Astrocyte (in vitro differentiated cells and primary cell): ENCODE data around the gene LGALSL.

Source experiments
- EZH2 ChIP-seq: IDR thresholded peaks from 2 replicates; pipeline ENCODE4 v1.6.1; 2012; ENCODE audit warnings: mild to moderate bottlenecking, low read length, inconsistent platforms; ENCODE audit not compliant: insufficient read depth
- TF ChIP-seq, protein P1 (sequence below): IDR thresholded peaks from 2 replicates; pipeline ENCODE4 v1.5.1; 2011; ENCODE audit warnings: low read depth, mild to moderate bottlenecking, inconsistent platforms, low read length, moderate library complexity; ENCODE audit not compliant: insufficient read depth

- TF ChIP-seq EZH2, result no peak
- TF ChIP-seq, protein P1, sequence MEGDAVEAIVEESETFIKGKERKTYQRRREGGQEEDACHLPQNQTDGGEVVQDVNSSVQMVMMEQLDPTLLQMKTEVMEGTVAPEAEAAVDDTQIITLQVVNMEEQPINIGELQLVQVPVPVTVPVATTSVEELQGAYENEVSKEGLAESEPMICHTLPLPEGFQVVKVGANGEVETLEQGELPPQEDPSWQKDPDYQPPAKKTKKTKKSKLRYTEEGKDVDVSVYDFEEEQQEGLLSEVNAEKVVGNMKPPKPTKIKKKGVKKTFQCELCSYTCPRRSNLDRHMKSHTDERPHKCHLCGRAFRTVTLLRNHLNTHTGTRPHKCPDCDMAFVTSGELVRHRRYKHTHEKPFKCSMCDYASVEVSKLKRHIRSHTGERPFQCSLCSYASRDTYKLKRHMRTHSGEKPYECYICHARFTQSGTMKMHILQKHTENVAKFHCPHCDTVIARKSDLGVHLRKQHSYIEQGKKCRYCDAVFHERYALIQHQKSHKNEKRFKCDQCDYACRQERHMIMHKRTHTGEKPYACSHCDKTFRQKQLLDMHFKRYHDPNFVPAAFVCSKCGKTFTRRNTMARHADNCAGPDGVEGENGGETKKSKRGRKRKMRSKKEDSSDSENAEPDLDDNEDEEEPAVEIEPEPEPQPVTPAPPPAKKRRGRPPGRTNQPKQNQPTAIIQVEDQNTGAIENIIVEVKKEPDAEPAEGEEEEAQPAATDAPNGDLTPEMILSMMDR, result no peak
These were observed 6.5 kb upstream of the LGALSL start for GRCh38 chr2:64447317-64448040.
